Natural killer cell (primary cell): ENCODE measurements around the gene MRPS6. TPM values are rescaled to one million over a fixed set of nuclear protein-coding genes. Genes with fewer than 3 reads are reported as not detected.

ENCODE experiments used
- ATAC-seq, 3 donors: fragments of 150-1000 bp in 2 of 3; fragments of 200-7000 bp in 1 of 3; cut with Tn5 transposase; 1 replicate in 1 of 3; 2 replicates in 2 of 3; pipeline ENCODE4 v1.10.0; 2021; ENCODE audit warnings: mild to moderate bottlenecking in 2 of 3, moderate library complexity in 2 of 3
- DNase-seq, 2 donors: peaks; one replicate each; pipeline versions ENCODE4 v3.0.0 to v3.0.0-alpha.2; 2013 to 2021; ENCODE audit warnings: mixed read lengths in 1 of 2
- H3K27ac ChIP-seq: one replicate; pipeline ENCODE4 v1.5.1; 2013; ENCODE audit warnings: mild to moderate bottlenecking, low read length
- H3K27me3 ChIP-seq: one replicate; pipeline ENCODE4 v1.6.1; 2013; ENCODE audit warnings: low read length; ENCODE audit not compliant: control insufficient read depth, insufficient read depth
- H3K36me3 ChIP-seq: one replicate; pipeline ENCODE4 v1.6.1; 2013; ENCODE audit warnings: low read length; ENCODE audit not compliant: control insufficient read depth, insufficient read depth
- H3K4me1 ChIP-seq: one replicate; pipeline ENCODE4 v1.6.1; 2013; ENCODE audit warnings: low read length; ENCODE audit not compliant: control insufficient read depth, insufficient read depth
- H3K4me3 ChIP-seq: one replicate; pipeline ENCODE4 v1.5.1; 2013; ENCODE audit warnings: low read length
- H3K9me3 ChIP-seq: one replicate; pipeline ENCODE4 v1.6.1; 2013; ENCODE audit warnings: low read length; ENCODE audit not compliant: control insufficient read depth, insufficient read depth
- H3K27ac Mint-ChIP-seq, 2 donors: one replicate each; pipeline ENCODE4 v1.8.0; 2022; ENCODE audit warnings: mild to moderate bottlenecking in 2 of 2, mixed read lengths in 2 of 2, moderate library complexity in 1 of 2
- H3K27me3 Mint-ChIP-seq, 2 donors: one replicate each; pipeline ENCODE4 v1.8.0; 2022; ENCODE audit warnings: low read depth in 2 of 2, mixed read lengths in 2 of 2
- H3K36me3 Mint-ChIP-seq: one replicate; pipeline ENCODE4 v1.8.0; 2022; ENCODE audit warnings: mixed read lengths
- H3K4me1 Mint-ChIP-seq, 2 donors: one replicate each; pipeline ENCODE4 v1.8.0; 2022; ENCODE audit warnings: mixed read lengths in 2 of 2
- H3K4me3 Mint-ChIP-seq: one replicate; pipeline ENCODE4 v1.8.0; 2022; ENCODE audit warnings: mild to moderate bottlenecking, moderate library complexity, mixed read lengths
- H3K9me3 Mint-ChIP-seq, 2 donors: one replicate each; pipeline ENCODE4 v1.8.0; 2022; ENCODE audit warnings: mixed read lengths in 2 of 2
- WGBS: methylation state at CpG from one replicate; pipeline ENCODE4 v1.1.7; 2013; ENCODE audit warnings: missing lambda C conversion rate; ENCODE audit not compliant: insufficient coverage; 5-methylcytosine and 5-hydroxymethylcytosine counted together
- intact Hi-C: fragments of 100-400 bp; cut with micrococcal nuclease; formaldehyde crosslinking; loops from one replicate; pipeline ENCODE4 v1.14.2; 2022
- total RNA-seq, 4 donors: library from RNA; stranded (reverse); fragments of 120-200 nt in 1 of 4; gene quantifications; one replicate each; pipeline versions ENCODE4 v1.2.3 to v1.2.4, GENCODE V29; 2013 to 2022
- TF ChIP-seq, protein P1 (sequence below): fragments of 200-600 bp; IDR thresholded peaks from one replicate; pipeline ENCODE4 v1.8.0; 2022; ENCODE audit warnings: antibody characterized with exemption

Gene MRPS6
- total RNA-seq, 3 donors from 2014 or later (not counting 1 experiment from before 2014, with no cell fraction given), result 42.7 to 54.5 (median 44.3) TPM

DNA sequence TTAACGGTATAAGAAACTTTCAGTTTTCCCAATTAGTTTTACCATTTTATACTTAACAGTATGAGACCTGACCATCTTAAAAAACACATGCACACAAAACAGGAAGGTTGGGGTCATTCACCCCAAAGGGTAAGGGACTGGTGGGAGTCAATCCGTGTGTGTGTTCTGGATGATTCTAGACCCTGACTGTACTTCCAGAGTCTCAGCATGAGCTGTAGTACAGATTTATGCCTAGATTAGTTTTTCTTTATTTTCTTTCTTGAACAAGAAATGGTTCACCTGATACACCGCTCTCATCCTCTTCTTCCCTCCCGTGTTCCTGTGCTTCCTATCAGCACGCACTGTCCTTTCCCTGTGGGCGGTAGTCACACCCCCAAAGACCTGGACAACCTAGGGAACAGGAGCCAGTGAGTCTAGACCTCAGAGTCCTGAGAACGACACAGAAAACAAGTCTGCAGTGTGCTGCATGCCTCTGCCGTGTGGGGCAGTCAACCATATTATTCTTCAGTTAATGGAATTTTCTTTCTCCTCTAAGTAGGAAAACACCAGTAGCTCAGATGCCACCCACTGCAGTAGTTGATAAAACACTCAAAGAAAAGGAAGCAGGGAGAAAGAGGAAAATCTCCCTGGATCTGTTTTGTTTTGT, 38.9 kb upstream of the MRPS6 start:
- Mint-ChIP-seq H3K4me1 (peaks cover 23 to 29% of the 10 kb centered on the region in 2 donors), H3K36me3 (no peaks in the 10 kb centered on the region), H3K9me3 (no peaks in the 10 kb centered on the region), H3K4me3 (no peak overlapping the region), H3K27ac (peak overlapping the region in 1 of 2 donors; percentile 45), H3K27me3 (peaks cover 0 to 3% of the 10 kb centered on the region in 2 donors)
- Histone ChIP-seq H3K4me1 (no peaks in the 10 kb centered on the region), H3K4me3 (no peak overlapping the region), H3K9me3 (no peaks in the 10 kb centered on the region), H3K27ac (no peak overlapping the region), H3K27me3 (no peaks in the 10 kb centered on the region), H3K36me3 (no peaks in the 10 kb centered on the region)
- ATAC-seq, result no peak
- 91% methylated on average over 7 of the region's 8 CpGs for WGBS
- TF ChIP-seq, protein P1, sequence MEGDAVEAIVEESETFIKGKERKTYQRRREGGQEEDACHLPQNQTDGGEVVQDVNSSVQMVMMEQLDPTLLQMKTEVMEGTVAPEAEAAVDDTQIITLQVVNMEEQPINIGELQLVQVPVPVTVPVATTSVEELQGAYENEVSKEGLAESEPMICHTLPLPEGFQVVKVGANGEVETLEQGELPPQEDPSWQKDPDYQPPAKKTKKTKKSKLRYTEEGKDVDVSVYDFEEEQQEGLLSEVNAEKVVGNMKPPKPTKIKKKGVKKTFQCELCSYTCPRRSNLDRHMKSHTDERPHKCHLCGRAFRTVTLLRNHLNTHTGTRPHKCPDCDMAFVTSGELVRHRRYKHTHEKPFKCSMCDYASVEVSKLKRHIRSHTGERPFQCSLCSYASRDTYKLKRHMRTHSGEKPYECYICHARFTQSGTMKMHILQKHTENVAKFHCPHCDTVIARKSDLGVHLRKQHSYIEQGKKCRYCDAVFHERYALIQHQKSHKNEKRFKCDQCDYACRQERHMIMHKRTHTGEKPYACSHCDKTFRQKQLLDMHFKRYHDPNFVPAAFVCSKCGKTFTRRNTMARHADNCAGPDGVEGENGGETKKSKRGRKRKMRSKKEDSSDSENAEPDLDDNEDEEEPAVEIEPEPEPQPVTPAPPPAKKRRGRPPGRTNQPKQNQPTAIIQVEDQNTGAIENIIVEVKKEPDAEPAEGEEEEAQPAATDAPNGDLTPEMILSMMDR, result no peak
- intact Hi-C loops, result no loop called here
- no peak for DNase-seq

DNA sequence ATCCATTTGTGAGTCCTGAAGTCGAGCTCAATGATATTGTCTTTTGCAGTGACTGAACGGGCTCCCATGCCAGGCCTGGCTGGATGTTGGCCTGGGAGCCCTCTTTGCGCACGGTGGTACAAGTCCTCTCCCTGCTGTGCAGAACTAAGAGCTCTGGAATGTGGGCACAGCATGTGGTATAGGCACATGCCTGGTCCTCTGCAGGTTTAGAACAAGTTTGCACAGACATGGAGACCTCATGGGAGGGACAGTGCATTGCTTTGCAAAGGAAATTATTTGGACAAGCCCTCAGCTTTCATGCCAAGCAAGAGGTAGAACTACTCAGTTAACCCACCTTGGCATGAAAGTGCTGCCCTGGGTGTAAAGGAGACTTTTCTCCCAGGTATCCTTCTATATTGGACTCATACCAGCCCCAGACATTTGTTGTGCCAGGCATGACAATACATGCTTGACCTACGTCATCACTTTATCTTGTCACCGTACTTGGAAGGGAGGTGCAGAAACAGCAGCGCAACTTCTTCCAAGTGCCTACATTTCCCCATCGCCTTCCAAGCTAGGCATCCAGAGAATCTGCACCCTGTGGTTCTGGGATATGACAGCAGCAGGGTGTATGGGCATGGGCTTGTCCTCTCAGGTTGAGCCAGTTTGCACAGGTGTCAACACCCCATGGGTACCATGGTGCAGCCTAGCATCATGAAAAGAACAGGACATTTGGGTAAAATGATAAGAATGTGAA, 37.6 kb upstream of the MRPS6 start:
- Mint-ChIP-seq H3K9me3 (no peaks in the 10 kb centered on the region), H3K27ac (no peak overlapping the region)
- TF ChIP-seq, protein P1, result no peak

DNA sequence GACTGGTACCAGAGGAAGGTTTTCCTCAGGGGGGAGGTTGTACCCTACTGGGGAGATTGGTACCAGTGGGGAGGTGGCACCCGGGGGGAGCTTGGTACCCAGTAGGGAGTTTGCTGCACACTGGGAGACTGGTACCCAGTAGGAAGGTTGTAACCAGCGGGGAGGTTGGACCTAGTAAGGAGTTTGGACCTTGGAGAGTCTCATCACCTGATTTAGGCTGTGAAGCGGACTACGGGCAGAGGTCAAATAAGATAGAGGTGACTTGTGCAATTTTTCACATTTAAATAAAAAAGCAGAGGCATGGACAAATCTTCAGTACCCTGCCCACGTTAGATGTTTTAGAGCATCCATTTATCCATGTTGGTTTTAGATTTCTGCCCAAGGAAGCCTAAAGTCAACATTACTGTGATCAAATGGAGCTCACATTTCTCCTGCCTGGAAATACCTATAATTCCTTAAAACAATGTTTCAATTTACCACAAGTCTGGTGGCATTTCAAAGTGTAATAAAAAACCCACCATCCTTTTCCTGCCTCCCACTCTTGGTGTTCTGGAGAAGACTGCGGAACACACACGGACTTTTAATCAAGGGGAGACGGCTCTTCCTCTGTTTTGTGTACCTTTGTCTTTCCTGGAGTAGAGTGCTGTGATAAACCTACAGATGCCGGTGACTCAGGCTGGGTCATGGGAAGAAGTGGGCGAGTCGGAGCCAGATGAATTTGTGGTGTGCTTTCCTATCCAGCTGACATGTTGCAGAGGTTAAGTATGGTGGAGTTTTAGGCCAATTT, 36.2 kb upstream of the MRPS6 start:
- no peaks in the 10 kb centered on the region for H3K36me3 Mint-ChIP-seq
- H3K27ac ChIP-seq, result no peak overlapping the region
- H3K4me1 ChIP-seq, result no peaks in the 10 kb centered on the region
- no peak overlapping the region for H3K4me3 Mint-ChIP-seq
- no peaks in the 10 kb centered on the region for H3K27me3 ChIP-seq
- TF ChIP-seq, protein P1, result no peak
- no peak overlapping the region for H3K4me3 ChIP-seq
- DNase-seq (no peak), ATAC-seq (no peak)
- H3K27ac Mint-ChIP-seq, result no peak overlapping the region
- H3K9me3 ChIP-seq, result no peaks in the 10 kb centered on the region
- WGBS, result 96% methylated on average over 11 of the region's 11 CpGs
- H3K36me3 ChIP-seq, result no peaks in the 10 kb centered on the region
- H3K27me3 Mint-ChIP-seq, result peaks cover 0 to 3% of the 10 kb centered on the region in 2 donors
- peaks cover 8 to 13% of the 10 kb centered on the region in 2 donors for H3K4me1 Mint-ChIP-seq
- no peaks in the 10 kb centered on the region for H3K9me3 Mint-ChIP-seq
- intact Hi-C loops, result no loop called here

More for the DNA sequence above, 37.6 kb upstream of the MRPS6 start:
- H3K36me3 Mint-ChIP-seq, result no peaks in the 10 kb centered on the region
- intact Hi-C loops, result no loop called here
- no peaks in the 10 kb centered on the region for H3K27me3 ChIP-seq
- H3K36me3 ChIP-seq, result no peaks in the 10 kb centered on the region
- H3K9me3 ChIP-seq, result no peaks in the 10 kb centered on the region
- DNase-seq, result no peak
- no peak overlapping the region for H3K27ac ChIP-seq
- H3K4me1 ChIP-seq, result no peaks in the 10 kb centered on the region
- no peak overlapping the region for H3K4me3 Mint-ChIP-seq
- 92% methylated on average over 8 of the region's 8 CpGs for WGBS
- peaks cover 16 to 24% of the 10 kb centered on the region in 2 donors for H3K4me1 Mint-ChIP-seq
- H3K4me3 ChIP-seq, result no peak overlapping the region
- H3K27me3 Mint-ChIP-seq, result peaks cover 0 to 3% of the 10 kb centered on the region in 2 donors
- no peak for ATAC-seq
